Right lung (tissue), 10 donors: ENCODE measurements around the gene DGCR2. TPM values are rescaled to one million over a fixed set of nuclear protein-coding genes. Genes with fewer than 3 reads are reported as not detected.
"Not testable (repeated sequence)": the region's sequence is repeated elsewhere in the genome, so short reads cannot be mapped to it uniquely, and the experiment has no call there.

ENCODE experiments used
- DNase-seq, 2 donors: peaks; one replicate each; pipeline ENCODE4 v3.0.0-alpha.2; 2013
- long read RNA-seq, 8 donors: transcript quantifications; one replicate each; lab custom pipeline, GENCODE V29; 2026
- polyA plus RNA-seq, 5 donors: library from polyadenylated mRNA; unstranded; fragments of 120-200 nt; gene quantifications; one replicate each; pipeline versions ENCODE4 v1.2.1 to v1.2.3, GENCODE V29; 2013; ENCODE audit warnings: inconsistent platforms in 1 of 5, low replicate concordance in 1 of 5; ENCODE audit not compliant: insufficient read length in 5 of 5, insufficient read depth in 1 of 5

The DGCR2 gene
- 10 to 100 TPM; 58.4 to 79.1 (median 59.9) TPM for polyA plus RNA-seq
- long read RNA-seq, donor 1, full-length matches to known transcripts = 9 of 28 reads
- long read RNA-seq, donor 1, partial matches to known transcripts = 19 of 28 reads
- long read RNA-seq, donor 1, other reads (novel, unspliced or antisense) = 0 of 28 reads
- long read RNA-seq, donor 2, full-length matches to known transcripts = 6 of 6 reads
- long read RNA-seq, donor 2, partial matches to known transcripts = 0 of 6 reads
- long read RNA-seq, donor 2, other reads (novel, unspliced or antisense) = 0 of 6 reads
- long read RNA-seq, donor 3, full-length matches to known transcripts = 1 of 1 reads
- long read RNA-seq, donor 3, partial matches to known transcripts = 0 of 1 reads
- long read RNA-seq, donor 3, other reads (novel, unspliced or antisense) = 0 of 1 reads
- long read RNA-seq, donor 4, full-length matches to known transcripts = 4 of 30 reads
- long read RNA-seq, donor 4, partial matches to known transcripts = 26 of 30 reads
- long read RNA-seq, donor 4, other reads (novel, unspliced or antisense) = 0 of 30 reads
- long read RNA-seq, donor 5, full-length matches to known transcripts = 14 of 33 reads
- long read RNA-seq, donor 5, partial matches to known transcripts = 19 of 33 reads
- long read RNA-seq, donor 5, other reads (novel, unspliced or antisense) = 0 of 33 reads
- long read RNA-seq, donor 6, full-length matches to known transcripts = 14 of 27 reads
- long read RNA-seq, donor 6, partial matches to known transcripts = 8 of 27 reads
- long read RNA-seq, donor 6, other reads (novel, unspliced or antisense) = 5 of 27 reads
- long read RNA-seq, donor 7, full-length matches to known transcripts = 9 of 16 reads
- long read RNA-seq, donor 7, partial matches to known transcripts = 0 of 16 reads
- long read RNA-seq, donor 7, other reads (novel, unspliced or antisense) = 7 of 16 reads
- long read RNA-seq, donor 8, full-length matches to known transcripts = 1 of 1 reads
- long read RNA-seq, donor 8, partial matches to known transcripts = 0 of 1 reads
- long read RNA-seq, donor 8, other reads (novel, unspliced or antisense) = 0 of 1 reads

- DNase-seq = peak; percentile 96 to 98
Observed at GRCh38 chr22:19122143-19122751, at the start of gene DGCR2. Gene DGCR2 (minus strand): TSS chr22:19122412. CDS start chr22:19122206, 206 bp downstream.

- DNase-seq = no peak
Observed at GRCh38 chr22:19169947-19170318, 47.7 kb upstream of the DGCR2 start.

- no peak for DNase-seq
Observed at GRCh38 chr22:19169002-19169946, 47.1 kb upstream of the DGCR2 start.

- DNase-seq = no peak
Observed at GRCh38 chr22:19168088-19168890, 46.1 kb upstream of the DGCR2 start.

- no peak for DNase-seq
Observed at GRCh38 chr22:19167106-19167869, 45.1 kb upstream of the DGCR2 start.

- DNase-seq = no peak
Observed at GRCh38 chr22:19166421-19166820, 44.2 kb upstream of the DGCR2 start.

- DNase-seq = no peak
Observed at GRCh38 chr22:19164425-19164824, 42.2 kb upstream of the DGCR2 start.

GRCh38 chr22:19158649-19159048 lies 36.4 kb upstream of the DGCR2 start:
- DNase-seq = not testable (repeated sequence)

GRCh38 chr22:19156109-19156508 lies 33.9 kb upstream of the DGCR2 start:
- DNase-seq = not testable (repeated sequence)

- no peak for DNase-seq
Observed at GRCh38 chr22:19152942-19153883, 31.0 kb upstream of the DGCR2 start.

GRCh38 chr22:19151329-19152191 lies 29.3 kb upstream of the DGCR2 start:
- no peak for DNase-seq

GRCh38 chr22:19150482-19151328 lies 28.5 kb upstream of the DGCR2 start:
- no peak for DNase-seq

- DNase-seq = no peak
Observed at GRCh38 chr22:19149991-19150390, 27.8 kb upstream of the DGCR2 start, which contains the start of gene GSC2. Gene GSC2 (minus strand): TSS chr22:19150292. CDS start chr22:19150283, 9 bp downstream.

- DNase-seq = no peak
Observed at GRCh38 chr22:19149047-19149883, 27.1 kb upstream of the DGCR2 start.
